NOMO-1 treated with dmso at 0.1 percent for 144 hours (cell line): ENCODE measurements around the gene RIPOR3.
"Not testable (repeated sequence)": the region's sequence is repeated elsewhere in the genome, so short reads cannot be mapped to it uniquely, and the experiment has no call there.

Experiments
- DNase-seq: peaks from one replicate; lab custom pipeline; 2025; ENCODE audit not compliant: unreplicated experiment; lab: John Stamatoyannopoulos, UW

Gene RIPOR3

DNA sequence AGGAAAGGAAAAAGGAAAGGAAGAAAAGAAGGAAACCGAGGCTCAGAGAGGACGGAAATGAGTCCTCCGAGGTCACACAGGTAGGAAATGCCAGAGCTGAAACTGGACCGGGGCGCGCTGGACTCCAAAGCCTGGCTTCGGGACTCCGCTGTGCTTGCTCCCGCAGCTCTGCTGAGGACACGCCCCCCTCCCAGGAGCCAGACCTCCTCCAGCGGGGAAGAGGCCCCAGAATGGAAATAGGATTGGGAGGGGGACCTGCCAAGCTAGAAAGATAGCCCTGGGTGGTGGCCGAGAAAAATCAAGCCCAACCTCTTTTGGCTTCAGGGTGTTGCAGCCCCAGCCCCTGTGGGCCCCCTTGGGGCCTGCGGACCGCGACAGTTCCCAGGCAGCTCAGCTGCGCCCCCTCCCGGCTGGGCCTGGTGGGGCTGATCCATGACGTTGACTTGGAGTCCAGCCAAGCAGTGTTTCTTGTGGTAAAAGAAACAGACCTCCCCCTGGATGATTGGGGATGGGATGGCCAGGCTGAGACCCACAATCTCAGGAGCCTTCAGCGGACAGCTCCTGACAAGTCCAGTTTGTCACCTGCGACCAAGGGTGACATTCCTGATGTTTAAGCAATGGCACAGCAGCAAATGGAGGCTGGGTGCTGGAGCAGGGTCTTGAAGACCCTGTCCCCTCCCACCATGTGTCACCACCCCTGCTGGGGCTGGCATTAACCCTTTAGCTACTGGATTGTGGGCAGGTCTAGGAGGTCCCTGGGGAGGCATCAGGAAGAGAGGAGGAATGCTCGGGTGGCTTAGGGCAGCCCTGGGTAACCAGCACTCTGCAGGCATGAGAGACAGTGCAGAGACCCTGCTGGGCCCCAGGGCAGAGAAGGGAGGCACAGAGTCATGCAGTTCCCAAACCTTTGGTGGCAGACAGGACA, 55.4 kb downstream of the RIPOR3 start:
- DNase-seq = peak; percentile 49

DNA sequence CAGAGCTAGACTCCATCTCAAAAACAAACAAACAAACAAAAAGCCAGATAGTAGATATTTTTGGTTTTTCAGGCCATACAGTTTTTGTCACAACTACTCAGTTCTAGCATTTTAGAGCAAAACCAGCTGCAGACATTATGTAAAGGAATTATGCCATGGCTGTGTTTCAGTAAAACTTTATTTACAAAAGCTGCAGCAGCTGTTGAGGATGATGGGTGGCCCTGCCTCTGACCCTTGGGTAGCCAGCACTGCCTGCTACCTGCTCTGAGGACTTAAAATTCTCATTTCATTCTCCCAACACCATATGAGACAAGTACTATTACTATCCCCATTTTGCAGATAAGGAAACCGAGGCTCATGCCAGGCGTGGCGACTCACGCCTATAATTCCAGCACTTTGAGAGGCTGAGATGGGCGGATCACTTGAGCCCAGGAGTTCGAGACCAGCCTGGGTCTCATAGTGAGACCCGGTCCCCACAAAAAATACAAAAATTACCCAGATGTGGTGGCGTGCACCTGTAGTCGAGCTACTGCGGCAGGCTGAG, 56.3 kb downstream of the RIPOR3 start:
- DNase-seq = no peak

DNA sequence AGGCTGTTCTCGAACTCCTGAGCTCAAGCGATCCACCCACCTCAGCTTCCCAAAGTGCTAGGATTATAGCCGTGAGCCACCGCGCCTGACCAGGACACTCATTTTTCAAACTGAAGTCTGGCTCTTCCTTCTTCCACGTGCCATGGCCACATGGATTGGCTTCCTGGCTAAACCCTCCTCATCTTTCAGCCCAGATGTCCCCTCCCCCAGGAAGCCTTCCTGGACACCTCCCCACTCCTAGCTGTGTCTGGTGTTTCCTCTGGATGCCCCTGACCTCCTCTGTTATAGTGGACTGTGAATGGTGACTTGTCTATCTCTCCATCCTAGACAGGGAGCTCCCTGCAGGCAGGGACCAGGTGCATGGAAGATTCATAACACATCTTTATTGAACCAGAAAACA, 57.2 kb downstream of the RIPOR3 start:
- DNase-seq = no peak

DNA sequence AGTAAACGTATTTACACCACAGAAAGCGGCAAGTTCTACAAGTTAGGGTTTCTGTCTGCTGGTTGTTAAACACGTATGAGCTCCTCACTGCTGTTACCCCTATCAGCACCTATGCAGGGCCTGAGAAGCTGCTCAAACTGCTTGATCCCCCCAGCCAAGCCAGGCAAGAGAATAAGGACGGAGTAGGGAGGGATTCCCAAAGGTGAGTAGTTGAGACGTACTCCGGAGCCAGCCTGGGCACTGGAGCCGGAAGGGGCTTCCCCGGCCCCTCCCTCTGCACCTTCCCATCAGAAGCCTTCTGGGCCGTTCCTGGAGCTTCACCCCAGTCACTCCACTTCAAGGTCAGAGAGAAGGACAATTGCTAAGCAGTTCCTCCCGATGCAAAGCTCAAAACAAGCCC, 58.0 kb downstream of the RIPOR3 start:
- DNase-seq = no peak

DNA sequence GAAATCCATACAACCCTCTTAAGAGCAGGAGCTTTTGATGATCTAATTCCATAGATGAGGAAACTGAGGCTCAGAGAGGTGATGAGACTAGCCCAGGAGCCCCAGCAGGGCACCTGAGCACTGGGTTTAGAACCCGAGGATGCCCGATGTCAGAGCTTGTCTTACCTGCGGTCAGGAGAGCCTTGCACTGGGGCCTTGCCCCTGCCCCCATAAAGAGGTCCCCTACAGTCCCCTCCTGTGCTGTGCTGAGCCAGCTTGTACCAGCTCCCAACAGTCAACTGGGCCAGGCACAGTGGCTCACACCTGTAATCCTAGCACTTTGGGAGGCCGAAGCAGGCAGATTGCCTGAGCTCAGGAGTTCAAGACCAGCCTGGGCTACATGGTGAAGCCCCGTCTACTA, 58.6 kb downstream of the RIPOR3 start:
- DNase-seq = no peak

DNA sequence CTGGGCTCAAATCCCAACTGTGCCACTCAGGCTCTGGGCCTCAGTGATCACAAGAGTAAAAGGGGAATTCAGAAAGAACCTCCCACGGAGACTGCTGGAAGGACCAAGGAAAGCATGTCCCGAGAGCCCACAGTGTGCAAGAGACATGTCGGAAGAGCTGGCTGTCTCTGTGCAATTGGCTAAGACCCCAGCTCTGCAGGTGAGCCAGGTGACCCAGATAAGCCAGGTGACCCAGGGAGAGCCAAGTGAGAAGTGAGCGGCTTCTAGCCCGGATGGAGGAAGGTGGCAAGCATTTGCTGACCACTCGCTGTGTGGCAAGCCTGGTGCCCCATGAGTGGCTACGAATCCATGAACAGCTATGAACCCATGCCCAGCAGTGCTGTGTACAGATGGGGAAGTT, 59.1 kb downstream of the RIPOR3 start:
- DNase-seq = no peak

DNA sequence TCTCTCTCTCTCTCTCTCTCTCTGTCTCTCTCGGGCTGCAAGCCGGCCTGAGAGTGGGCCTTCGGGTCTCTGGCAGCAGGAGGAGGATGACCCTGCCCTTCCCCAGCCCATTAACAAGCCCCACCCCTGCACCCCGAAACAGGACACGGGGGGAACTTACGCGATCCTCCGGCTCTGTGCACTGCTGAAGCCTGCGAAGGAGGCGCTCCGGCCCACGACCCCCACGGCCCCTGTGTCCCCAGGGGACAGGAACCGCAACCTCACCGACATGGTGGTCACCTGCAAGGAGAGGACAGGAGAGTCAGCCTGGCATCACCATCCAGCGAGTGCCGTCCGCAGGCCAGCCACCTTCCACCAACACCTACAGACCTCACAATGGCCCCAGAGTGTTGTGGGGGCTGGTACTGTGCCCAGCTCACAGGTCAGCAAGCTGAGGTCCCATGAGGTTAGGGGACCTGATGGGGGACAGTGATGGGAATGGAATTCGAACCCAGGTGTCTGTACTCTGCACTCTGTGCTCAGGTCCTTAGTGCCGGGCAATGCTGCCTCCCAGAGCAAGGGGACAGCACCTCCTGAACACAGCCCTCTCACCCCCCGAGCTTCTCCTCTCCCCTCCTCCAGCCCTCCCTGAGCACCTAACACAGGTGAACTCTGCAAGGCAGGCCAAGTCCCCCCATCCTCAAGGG, 60.6 kb downstream of the RIPOR3 start:
- no peak for DNase-seq

DNA sequence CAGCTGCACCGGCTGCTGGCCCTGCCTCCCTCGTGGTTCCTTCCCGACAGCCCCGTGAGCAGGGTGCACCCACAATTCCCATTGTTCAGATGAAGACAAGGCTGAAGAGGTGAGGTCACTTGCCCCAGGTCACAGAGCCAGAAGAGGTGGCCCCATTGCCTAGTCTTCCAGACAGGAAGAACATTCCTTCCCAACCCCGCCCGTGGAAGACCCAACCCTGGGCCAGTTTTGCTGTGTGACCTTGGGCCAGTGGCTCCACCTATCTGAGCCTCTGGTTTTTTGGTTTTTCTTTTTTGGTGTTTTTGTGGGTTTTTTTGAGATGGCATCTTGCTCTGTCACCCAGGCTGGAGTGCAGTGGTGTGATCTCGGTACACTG, 61.7 kb downstream of the RIPOR3 start:
- no peak for DNase-seq

DNA sequence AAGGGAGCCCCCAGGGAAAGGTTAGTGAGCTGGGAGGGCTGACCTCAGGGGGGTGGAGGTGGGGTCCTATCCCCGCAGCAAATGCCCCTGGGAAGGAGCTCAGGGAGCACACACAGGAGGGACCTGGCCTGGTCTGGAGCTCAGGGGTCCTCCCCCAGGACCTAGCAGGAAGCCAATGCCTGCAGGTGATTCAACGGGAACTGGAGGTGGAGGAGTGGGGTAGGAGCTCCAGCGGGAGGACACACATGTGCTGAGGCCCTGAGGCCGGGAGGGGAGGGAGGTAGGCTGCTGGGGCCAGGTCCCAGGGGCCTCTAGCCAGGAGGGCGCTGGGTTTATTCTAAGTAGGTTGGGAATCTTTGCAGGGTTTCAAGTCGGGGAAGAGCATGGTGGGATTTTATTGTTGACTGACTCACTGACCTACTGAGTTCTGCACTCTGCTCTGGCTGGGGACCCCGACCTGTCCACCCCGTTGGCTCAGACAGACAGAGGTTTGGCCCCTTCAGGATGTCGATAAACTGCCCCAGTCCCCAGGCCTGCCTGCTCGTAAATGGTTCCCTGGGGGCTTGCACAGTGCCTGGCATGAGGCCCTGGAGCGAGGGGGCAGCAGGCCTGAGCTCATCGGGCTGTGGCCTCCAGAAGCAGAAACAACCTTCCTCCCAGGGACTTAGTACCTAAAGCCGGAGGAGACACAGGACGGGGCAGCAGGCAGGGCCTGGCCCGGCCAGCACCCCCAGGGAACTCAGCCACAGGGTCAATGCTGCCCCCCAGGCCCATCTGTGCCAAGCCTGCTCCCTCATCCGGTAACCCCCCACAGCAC, 62.3 kb downstream of the RIPOR3 start:
- DNase-seq = no peak

DNA sequence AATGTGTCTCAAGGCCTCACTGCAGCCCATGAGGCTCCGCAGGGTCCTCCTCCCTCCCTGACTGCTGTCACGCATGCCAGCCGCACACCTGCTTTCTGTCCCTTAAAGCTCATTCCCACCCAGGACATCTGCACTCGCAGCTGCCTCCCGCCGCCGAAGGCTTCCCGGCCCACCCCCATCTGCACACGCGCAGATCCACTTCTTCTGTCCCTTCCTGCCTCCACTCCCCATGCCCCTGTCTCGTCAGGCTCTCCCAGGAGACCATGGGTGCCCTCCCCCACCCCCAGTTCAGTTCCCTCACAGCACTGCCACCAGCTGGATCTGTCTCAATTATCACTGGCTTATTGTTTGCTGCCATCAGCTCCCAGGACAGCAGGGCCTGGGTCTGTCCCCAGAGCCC, 63.0 kb downstream of the RIPOR3 start:
- no peak for DNase-seq

DNA sequence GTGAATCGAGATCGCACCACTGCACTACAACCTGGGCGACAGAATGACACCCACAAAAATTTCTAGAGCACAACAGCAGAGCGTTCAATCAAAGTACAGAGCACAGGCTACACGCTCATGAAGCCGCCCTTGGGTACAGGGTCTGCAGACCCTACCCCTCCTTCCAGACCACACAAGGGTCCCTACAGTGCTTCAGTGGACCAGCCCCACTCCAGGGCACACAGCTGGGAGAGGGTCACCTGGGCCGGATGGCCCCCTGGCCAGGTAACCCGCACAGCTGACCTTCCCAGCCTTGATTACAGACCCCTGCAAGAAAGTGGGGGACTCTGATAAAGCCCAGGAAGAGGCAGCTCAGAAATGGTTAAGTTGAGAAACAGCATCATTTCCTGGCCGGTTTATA, 63.6 kb downstream of the RIPOR3 start:
- no peak for DNase-seq

DNA sequence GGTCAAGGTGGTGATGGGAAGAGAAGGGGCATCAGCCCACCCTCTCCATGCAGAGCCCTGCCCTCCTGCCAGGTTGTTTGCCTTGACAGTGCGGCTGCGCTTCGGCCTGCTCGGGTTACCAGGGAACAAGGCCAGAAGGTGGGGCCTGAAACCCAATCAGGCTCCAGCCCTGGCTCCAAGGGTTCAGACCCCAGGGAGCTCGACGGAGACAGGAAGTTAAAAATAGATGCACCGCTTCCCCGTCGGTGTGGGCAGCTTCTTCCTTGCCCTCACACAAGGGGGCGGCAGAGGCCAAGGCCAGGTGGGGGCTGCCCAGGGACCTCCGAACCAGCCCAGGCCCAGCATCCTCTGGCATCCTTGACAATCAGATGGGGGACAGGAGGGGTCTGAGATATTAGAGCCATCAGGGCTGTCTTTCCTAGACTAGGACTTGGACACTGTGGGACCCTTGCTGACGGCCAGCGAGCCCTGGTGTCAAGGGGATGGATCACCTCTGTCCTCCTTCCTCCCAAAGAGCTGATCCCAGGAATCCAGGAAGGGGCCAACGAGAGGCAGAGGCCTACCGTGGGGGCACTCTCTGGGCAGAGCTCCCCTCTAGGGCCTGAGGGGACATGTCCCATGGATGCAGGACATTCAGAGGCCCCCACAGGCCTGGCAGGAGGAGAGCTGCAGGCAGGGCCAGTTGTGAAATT, 65.2 kb downstream of the RIPOR3 start:
- DNase-seq = no peak

DNA sequence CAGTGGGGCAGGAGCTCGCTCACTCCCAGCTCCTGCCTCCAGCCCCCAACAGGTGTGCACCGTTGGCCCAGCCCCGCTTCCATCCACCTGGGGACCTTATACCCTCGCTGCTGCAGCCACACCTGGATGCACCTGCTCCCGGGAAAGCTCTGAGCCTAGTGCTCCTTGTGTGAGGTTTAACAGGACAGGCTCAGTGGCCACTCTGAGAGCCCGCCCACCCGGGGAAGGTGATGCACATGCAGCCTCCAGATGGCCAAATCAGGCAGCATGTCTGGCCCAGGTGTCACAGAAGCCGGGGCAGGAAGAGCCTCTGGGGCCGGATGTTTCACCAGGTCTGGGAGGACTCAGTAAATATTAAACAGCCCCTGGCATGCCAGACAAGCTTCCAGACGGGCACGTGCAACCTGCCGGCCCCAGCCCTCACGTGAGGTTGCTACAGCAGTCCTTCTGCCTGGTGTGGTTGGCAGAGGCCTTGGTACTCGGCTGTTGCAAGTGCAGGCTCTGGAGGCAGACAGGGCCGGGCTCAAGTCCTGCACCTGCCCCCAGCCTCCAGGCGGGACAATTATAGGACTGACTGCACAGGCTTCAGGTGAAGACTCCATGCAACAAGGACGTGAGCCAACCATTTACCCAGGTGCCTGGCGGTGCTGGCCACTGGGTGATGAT, 66.9 kb downstream of the RIPOR3 start:
- no peak for DNase-seq

DNA sequence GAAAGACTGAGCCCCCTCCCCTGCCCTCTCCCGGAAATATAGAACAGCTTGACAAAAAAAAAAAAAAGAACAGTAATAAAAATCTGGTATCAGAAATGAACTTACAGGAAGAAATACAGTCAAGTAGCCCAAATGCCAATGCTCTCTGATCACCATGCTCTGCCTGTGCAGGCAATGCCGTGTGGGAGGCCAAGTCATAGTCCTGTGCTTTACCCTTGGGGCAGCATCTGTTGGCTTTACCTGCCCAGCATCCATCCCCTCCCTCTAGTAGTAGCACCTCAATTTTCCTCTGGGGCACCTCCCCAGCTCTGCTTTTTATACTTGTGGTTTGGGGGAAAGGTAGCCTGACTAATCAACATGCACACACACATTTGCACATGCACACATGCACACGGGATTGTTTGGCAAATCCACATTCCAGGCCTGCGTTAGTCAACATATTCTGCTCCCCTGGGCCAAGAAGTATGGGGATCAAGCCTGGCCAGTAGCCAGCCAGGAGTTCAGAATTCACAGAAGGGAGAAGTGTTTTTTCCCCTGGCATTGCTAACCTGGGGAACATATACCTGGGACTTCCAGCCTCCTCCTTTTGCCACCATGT, 70.2 kb downstream of the RIPOR3 start:
- DNase-seq = no peak

DNA sequence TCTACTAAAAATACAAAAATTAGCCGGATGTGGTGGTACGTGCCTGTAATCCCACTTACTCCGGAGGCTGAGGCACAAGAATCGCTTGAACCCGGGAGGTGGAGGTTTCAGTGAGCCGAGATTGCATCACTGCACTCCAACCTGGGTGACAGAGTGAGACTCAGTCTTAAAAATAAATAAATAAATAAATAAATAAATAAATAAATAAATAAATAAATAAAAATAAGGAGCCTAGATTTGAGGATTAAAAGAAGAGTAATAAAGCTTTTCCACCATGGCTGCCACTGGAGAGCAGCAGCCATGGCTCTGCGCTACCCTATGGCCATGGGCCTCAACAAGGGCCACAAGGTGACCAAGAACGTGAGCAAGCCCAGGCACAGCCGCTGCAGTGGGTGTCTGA, 70.9 kb downstream of the RIPOR3 start:
- DNase-seq = not testable (repeated sequence)

DNA sequence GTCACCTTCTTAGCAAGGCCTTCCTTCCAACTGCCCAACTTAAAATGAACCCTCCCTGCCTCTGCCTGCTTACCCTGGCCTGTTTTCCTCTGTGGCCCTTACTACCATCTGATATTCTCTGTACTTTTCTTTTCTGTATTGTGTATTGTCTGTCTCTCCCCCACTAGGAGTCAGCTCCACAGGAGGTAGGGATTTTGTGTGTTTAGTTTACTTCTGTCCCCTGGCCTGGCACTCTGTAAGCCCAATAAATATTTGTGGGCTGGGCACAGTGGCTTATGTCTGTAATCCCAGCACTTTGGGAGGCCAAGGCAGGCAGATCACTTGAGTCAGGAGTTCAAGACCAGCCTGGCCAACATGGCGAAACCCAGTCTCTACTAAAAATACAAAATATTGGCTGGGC, 72.8 kb downstream of the RIPOR3 start:
- DNase-seq = no peak

DNA sequence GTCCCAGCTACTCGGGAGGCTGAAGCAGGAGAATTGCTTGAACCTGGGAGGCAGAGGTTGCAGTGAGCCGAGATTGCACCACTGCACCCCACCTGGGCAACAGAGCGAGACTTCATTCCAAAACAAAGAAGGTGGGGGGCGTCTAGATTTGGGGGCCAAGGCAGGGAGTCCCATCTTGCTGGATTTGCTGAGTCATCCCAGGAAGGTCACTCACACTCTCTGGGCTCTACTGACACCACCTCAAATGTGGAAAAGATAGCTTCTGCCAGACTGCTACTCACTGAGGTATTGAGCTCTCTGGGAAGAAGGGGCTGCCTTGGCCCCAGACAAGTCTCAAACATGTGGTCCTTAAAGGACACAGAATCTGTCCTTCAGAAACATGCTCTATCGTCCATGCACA, 74.3 kb downstream of the RIPOR3 start:
- no peak for DNase-seq

DNA sequence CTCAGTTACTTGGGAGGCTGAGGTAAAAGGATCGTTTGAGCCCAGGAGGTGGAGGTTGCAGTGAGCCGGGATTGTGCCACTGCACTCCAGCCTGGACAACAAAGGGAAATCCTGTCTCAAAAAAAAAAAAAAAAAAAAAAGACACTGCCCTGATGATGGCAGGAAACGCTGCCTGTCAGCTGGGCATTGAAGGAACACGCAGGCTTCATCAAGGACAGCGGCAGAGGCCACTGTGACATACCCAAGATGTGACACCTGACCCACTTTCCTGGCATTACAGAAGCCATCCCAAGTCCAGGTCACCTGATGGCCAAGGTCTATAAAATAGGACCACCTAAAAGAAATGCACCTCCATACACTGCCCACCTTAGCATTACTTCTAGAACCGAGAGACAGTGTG, 75.9 kb downstream of the RIPOR3 start:
- no peak for DNase-seq

DNA sequence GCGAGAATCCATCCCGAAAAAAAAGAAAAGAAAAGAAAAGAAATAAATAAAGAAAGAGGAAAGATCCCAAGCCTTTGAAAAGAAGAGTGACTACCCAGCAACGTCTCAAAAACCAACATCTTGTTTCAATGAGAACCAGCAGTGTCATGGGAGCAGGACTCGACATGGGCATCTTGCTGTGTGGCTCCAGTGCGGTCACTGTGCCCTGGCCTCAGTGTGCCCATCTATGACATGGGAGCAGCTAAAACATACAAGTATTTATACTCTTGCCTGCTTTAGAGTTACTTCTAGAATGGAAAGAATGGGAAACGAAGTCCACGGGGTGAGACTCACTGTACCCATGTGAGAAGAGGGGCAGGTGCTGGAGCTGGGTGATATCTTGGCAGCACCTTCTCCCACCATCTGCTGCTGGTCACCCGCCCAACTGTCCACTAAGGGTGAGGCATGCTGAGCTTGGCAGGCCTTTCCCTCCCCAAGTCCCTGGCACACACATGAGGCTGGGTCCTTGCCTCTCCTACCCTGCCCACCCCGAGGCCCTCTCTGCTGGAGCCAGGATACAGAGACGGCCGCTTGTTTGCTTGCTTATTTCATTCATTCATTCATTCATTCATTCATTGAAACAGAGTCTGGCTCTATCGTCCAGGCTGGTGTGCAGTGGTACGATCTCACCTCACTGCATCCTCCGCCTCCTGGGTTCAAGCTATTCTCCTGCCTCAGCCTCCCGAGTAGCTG, 77.7 kb downstream of the RIPOR3 start:
- no peak for DNase-seq
